Measurements from ENCODE around the gene ICE2. TPM values are rescaled to one million over a fixed set of nuclear protein-coding genes. Genes with fewer than 3 reads are reported as not detected.

ICE2 gene
- total RNA-seq, 1 donor, result 26.4 TPM

- Histone ChIP-seq H3K4me3 (ENCODE audit: insufficient read depth, low read length) (no peak overlapping the region), H3K36me3 (ENCODE audit: insufficient read depth, low read length) (peaks cover 20% of the 10 kb centered on the region), H3K4me2 (ENCODE audit: insufficient read depth, low read length) (peak overlapping the region; percentile 77), H3K79me2 (ENCODE audit: insufficient read depth, low read length) (peaks cover 34% of the 10 kb centered on the region), H3K9me3 (ENCODE audit: low read depth, low read length) (no peaks in the 10 kb centered on the region), H3K27me3 (ENCODE audit: insufficient read depth, low read length) (no peaks in the 10 kb centered on the region), H2AFZ (ENCODE audit: low read length) (no peak overlapping the region), H4K20me1 (ENCODE audit: insufficient read depth, low read length) (peaks cover 17% of the 10 kb centered on the region), H3K4me1 (ENCODE audit: insufficient read depth, low read length) (peaks cover 62% of the 10 kb centered on the region), H3K27ac (ENCODE audit: low read depth, low read length) (peak overlapping the region; percentile 93)
- TF ChIP-seq, protein P1, sequence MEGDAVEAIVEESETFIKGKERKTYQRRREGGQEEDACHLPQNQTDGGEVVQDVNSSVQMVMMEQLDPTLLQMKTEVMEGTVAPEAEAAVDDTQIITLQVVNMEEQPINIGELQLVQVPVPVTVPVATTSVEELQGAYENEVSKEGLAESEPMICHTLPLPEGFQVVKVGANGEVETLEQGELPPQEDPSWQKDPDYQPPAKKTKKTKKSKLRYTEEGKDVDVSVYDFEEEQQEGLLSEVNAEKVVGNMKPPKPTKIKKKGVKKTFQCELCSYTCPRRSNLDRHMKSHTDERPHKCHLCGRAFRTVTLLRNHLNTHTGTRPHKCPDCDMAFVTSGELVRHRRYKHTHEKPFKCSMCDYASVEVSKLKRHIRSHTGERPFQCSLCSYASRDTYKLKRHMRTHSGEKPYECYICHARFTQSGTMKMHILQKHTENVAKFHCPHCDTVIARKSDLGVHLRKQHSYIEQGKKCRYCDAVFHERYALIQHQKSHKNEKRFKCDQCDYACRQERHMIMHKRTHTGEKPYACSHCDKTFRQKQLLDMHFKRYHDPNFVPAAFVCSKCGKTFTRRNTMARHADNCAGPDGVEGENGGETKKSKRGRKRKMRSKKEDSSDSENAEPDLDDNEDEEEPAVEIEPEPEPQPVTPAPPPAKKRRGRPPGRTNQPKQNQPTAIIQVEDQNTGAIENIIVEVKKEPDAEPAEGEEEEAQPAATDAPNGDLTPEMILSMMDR (IDR thresholded peaks at IDR 0.05; ENCODE audit: extremely low read depth, low read depth, low read length), result no peak
- DNase-seq (ENCODE audit: insufficient read length, low spot score, missing footprints), result peak; percentile 55
Observed at GRCh38 chr15:60399931-60400330, 79.0 kb downstream of the ICE2 start.

- peaks cover 68% of the 10 kb centered on the region for H3K4me1 ChIP-seq (ENCODE audit: insufficient read depth, low read length)
- H3K4me3 ChIP-seq (ENCODE audit: insufficient read depth, low read length), result peak overlapping the region; percentile 75
- H4K20me1 ChIP-seq (ENCODE audit: insufficient read depth, low read length), result peaks cover 22% of the 10 kb centered on the region
- no peaks in the 10 kb centered on the region for H3K27me3 ChIP-seq (ENCODE audit: insufficient read depth, low read length)
- H3K36me3 ChIP-seq (ENCODE audit: insufficient read depth, low read length), result peaks cover 25% of the 10 kb centered on the region
- peak overlapping the region; percentile 77 for H3K4me2 ChIP-seq (ENCODE audit: insufficient read depth, low read length)
- H3K9me3 ChIP-seq (ENCODE audit: low read depth, low read length), result no peaks in the 10 kb centered on the region
- DNase-seq (ENCODE audit: insufficient read length, low spot score, missing footprints), result no peak
- H3K79me2 ChIP-seq (ENCODE audit: insufficient read depth, low read length), result peaks cover 40% of the 10 kb centered on the region
- peak overlapping the region; percentile 93 for H3K27ac ChIP-seq (ENCODE audit: low read depth, low read length)
- TF ChIP-seq, protein P1 (IDR thresholded peaks at IDR 0.05; ENCODE audit: extremely low read depth, low read depth, low read length), result no peak
- no peak overlapping the region for H2AFZ ChIP-seq (ENCODE audit: low read length)
Observed at GRCh38 chr15:60399246-60399915, 79.6 kb downstream of the ICE2 start.

DNA sequence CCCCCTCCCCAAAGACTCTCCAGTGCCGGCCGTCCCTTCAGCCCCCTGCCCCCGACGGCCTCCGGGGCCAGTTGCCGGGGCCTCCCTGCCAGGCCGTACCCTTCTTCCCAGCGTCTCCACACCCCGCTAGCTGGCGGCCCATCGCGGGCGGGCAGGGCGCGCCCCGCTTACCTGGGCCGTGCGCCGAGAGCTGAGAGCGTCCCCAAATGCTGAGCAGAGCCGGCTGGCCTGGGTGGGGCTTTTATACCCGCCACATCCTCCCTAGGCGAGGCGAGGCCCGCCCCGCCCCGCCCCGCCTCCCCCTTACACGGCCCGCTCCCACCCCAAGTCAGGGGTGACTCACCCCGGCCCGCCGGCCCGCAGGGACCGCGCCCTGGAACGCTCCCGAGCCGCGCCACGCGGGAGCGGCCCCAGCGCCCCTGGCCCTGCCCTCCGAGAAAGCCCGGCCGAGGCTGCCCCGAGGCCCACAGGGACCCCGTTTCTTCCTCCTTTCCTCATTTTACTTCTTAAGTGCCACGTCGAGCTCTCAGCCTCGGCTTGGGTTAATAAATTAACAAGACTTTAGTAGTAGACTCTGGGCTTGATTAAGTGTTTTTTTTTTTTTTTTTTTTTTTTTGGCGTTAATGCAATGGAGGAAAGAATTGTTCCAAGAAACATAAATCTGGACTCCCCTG is 81.0 kb downstream of the ICE2 start, which contains the start of gene ANXA2:
TSS of gene ANXA2 (minus strand) at position 215 of the 674 bp plus-strand sequence. CDS start 11,911 bp downstream, outside the sequence.
- no peaks in the 10 kb centered on the region for H3K9me3 ChIP-seq (ENCODE audit: low read depth, low read length)
- peak within 1 kb of the TSS; percentile 12 for H2AFZ ChIP-seq (ENCODE audit: low read length)
- peaks cover 31% of the 10 kb centered on the region for H4K20me1 ChIP-seq (ENCODE audit: insufficient read depth, low read length)
- peak within 1 kb of the TSS; percentile 75 for H3K4me3 ChIP-seq (ENCODE audit: insufficient read depth, low read length)
- H3K4me2 ChIP-seq (ENCODE audit: insufficient read depth, low read length), result peak within 1 kb of the TSS; percentile 82
- DNase-seq (ENCODE audit: insufficient read length, low spot score, missing footprints), result peak; percentile 98
- peaks cover 74% of the 10 kb centered on the region for H3K4me1 ChIP-seq (ENCODE audit: insufficient read depth, low read length)
- peak within 1 kb of the TSS; percentile 95 for H3K27ac ChIP-seq (ENCODE audit: low read depth, low read length)
- H3K36me3 ChIP-seq (ENCODE audit: insufficient read depth, low read length), result peaks cover 34% of the 10 kb centered on the region
- no peaks in the 10 kb centered on the region for H3K27me3 ChIP-seq (ENCODE audit: insufficient read depth, low read length)
- TF ChIP-seq, protein P1 (IDR thresholded peaks at IDR 0.05; ENCODE audit: extremely low read depth, low read depth, low read length), result no peak
- H3K79me2 ChIP-seq (ENCODE audit: insufficient read depth, low read length), result peaks cover 51% of the 10 kb centered on the region

Measured in osteoblast (primary cell).